Stimulated activated CD8-positive, alpha-beta memory T cell treated with anti-CD3 and anti-CD28 coated beads, Interleukin-4, amount 100 ng/mL, for 4 hours (primary cell): Measurements from ENCODE around the gene GALNT2.

Experiments used
- DNase-seq, 2 donors: peaks; one replicate each; pipeline ENCODE4 v3.0.0-alpha.2; 2020; ENCODE audit warnings: low read depth in 2 of 2, low spot score in 1 of 2

The GALNT2 gene

GRCh38 chr1:230271300-230272035 lies 204.4 kb downstream of the GALNT2 start:
- DNase-seq, result no peak

- no peak for DNase-seq
These were observed 205.5 kb downstream of the GALNT2 start for GRCh38 chr1:230272557-230272956.

GRCh38 chr1:230273141-230273710 lies 206.2 kb downstream of the GALNT2 start:
- no peak for DNase-seq

DNA sequence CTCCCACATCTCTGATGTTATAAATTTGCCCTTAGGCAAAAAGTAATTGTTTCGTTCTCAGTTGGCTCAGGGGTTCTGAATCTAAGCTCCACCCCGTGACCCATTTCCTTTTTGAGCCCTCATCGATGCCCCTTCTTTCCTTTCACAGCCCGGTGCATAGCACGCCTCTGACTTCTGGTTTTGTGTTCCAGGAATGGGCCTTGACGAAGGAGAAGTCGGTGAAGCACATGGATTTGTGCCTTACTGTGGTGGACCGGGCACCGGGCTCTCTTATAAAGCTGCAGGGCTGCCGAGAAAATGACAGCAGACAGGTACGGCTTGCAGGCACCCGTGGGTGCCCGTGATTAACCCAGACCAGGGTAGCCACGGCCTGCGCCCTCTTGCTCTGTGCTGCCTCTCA lies 207.2 kb downstream of the GALNT2 start:
- no peak for DNase-seq

- no peak for DNase-seq
These were observed 209.4 kb downstream of the GALNT2 start for GRCh38 chr1:230276401-230276800.

GRCh38 chr1:230277201-230278025 lies 210.4 kb downstream of the GALNT2 start:
- no peak for DNase-seq

DNA sequence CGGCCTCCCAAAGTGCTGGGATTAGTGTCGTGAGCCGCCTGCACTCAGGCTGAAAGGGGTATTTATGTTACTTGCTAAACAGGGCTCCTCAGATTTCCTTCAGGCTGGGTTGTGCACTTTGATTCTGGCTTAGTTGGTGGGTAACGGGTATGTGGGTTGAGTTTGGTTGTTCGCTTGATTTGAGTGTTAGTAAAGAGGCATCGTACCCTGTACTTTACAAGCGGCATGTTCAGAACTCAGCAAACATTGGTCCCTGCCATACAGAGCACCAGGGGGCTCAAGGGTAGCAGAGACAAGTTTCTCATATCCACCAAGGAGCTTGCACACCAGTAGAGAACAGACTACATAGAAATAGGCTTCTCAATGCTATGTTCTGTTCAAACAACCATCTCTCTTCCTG lies 211.3 kb downstream of the GALNT2 start:
- DNase-seq, result no peak

DNA sequence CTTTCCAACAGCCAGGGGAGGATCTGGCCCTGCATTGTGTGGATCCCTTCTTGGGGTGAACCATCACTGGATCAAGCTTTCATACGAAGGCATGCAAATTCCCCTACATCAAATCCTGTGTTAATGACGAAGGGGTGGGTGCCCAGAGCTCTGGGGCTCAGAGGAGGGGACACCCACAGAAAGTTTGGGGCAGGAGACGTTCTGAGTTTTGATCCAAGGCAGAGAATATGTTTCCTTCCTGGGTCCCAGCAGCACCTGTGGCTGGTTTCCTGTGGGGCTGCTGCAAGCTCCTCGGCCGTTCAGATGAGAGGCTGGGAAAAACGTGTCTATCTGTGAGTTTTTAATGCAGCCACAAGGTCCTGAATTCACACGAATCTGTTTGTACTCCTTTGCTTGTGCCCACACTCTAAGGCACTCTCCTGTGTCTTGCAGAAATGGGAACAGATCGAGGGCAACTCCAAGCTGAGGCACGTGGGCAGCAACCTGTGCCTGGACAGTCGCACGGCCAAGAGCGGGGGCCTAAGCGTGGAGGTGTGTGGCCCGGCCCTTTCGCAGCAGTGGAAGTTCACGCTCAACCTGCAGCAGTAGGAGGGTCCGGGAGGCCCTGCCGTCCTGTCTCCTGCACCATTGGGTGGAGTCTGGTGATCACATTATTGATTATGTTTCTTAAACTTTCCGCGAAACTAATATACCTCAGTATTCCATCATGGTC lies 212.0 kb downstream of the GALNT2 start:
- DNase-seq, result no peak

GRCh38 chr1:230279583-230279945 lies 212.5 kb downstream of the GALNT2 start:
- DNase-seq, result no peak

- no peak for DNase-seq
These were observed 213.2 kb downstream of the GALNT2 start for GRCh38 chr1:230280054-230280795.

DNA sequence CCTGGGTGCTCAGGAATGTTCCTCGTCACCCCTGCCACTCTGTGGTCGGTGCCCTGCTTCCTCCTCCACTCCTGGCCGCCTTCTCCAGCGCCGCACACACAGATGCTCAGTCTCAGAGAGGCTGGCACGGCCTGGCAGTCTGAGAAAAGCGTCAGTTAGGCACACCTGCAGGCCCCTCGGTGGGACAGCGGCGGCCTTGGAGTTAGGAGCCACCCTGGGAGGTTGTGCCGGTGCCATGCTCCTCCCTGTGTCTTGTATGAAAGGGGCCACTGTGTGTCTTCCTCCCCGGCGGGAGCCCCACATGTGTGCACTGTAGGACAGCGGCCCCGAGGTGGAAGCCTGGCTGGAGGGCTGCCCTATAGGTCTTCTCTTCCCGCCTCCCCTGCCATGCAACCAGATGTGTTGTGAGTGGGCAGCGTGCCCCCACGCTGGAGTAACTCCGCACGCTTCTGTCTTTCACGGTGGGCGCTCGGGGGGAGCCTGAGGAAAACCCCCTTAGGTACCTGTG lies 213.9 kb downstream of the GALNT2 start:
- DNase-seq, result no peak

- DNase-seq, result no peak
These were observed 214.5 kb downstream of the GALNT2 start for GRCh38 chr1:230281556-230281955.

- DNase-seq, result no peak
These were observed 215.1 kb downstream of the GALNT2 start for GRCh38 chr1:230282157-230282556.

GRCh38 chr1:230283678-230284077 lies 216.6 kb downstream of the GALNT2 start:
- no peak for DNase-seq

DNA sequence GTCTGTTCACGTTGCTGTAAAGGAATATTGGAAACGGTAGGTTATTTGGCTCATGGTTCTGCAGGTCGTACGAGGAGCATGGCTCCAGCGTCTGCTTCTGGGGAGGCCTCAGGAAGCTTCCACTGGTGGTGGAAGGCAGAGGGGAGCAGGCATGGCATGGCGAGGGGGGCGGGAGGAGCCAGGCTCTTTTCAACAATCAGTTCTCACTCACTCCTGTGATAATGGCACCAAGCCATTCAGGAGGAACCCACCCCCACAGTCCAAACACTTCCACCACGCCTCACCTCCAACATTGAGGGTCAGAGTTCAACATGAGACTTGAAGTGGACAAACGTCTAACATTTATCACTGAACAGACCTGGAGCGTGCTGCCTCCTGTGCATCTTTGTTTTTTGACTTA lies 217.9 kb downstream of the GALNT2 start:
- no peak for DNase-seq

- no peak for DNase-seq
These were observed 218.3 kb downstream of the GALNT2 start for GRCh38 chr1:230285351-230285750.

GRCh38 chr1:230286166-230286889 lies 219.3 kb downstream of the GALNT2 start:
- DNase-seq, result no peak

DNA sequence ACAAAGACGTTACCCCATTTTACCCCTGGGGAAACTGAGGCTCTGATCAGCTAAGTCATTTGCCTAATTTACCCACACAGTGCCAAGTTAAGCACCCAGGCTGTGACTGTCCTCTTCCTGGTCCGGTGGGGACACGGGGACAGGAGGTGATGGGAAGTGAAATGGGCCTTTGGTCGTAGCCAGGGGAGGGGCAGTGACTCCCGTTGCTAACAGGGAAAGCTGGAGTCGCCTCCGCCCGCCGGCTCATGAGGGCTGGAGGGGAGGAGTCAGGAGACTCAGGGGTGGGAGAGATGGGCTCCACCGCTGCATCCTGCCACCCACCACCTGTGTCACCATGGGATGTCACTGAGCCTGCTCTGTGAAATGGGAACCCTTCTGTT lies 219.8 kb downstream of the GALNT2 start:
- DNase-seq, result no peak

- no peak for DNase-seq
These were observed 220.8 kb downstream of the GALNT2 start for GRCh38 chr1:230287674-230288315.
